Vagina (tissue), 2 donors: ENCODE results near the gene FAAH. TPM values are rescaled to one million over a fixed set of nuclear protein-coding genes. Genes with fewer than 3 reads are reported as not detected.

ENCODE experiments used
- DNase-seq, 2 donors: peaks; one replicate each; pipeline ENCODE4 v3.0.0-alpha.2; 2017; ENCODE audit errors: extremely low spot score in 2 of 2
- H3K27ac ChIP-seq: fragments of 200-600 bp; sonication (generic); one replicate; pipeline ENCODE4 v1.5.1; 2019
- H3K27me3 ChIP-seq: fragments of 200-600 bp; sonication (generic); one replicate; pipeline ENCODE4 v1.5.1; 2019
- H3K36me3 ChIP-seq, 2 donors: fragments of 200-600 bp; sonication (generic); one replicate each; pipeline ENCODE4 v1.5.1; 2017 to 2019
- H3K4me1 ChIP-seq: fragments of 200-600 bp; sonication (generic); one replicate; pipeline ENCODE4 v1.5.1; 2019
- H3K4me3 ChIP-seq, 2 donors: fragments of 200-600 bp; sonication (generic); 1 replicate in 1 of 2; 2 replicates in 1 of 2; pipeline ENCODE4 v1.5.1; 2016 to 2019
- H3K9me3 ChIP-seq: fragments of 200-600 bp; sonication (generic); one replicate; pipeline ENCODE4 v1.5.1; 2019
- POLR2A ChIP-seq, 2 donors: fragments of 450-650 bp; IDR thresholded peaks; one replicate each; pipeline ENCODE4 v1.6.1; 2017; ENCODE audit warnings: antibody characterized with exemption in 2 of 2, mild to moderate bottlenecking in 2 of 2, moderate library complexity in 2 of 2
- POLR2AphosphoS5 ChIP-seq, 2 donors: sonication (generic); formaldehyde crosslinking; IDR thresholded peaks; one replicate each; pipeline ENCODE4 v1.9.0; 2017; ENCODE audit warnings: antibody characterized with exemption in 2 of 2, mild to moderate bottlenecking in 2 of 2, low read depth in 1 of 2; ENCODE audit not compliant: insufficient read depth in 1 of 2
- intact Hi-C: fragments of 100-400 bp; cut with DNase I; formaldehyde crosslinking; loops from one replicate; pipeline ENCODE4 v1.15.1; 2023
- total RNA-seq: library from RNA; depleted of rRNA; stranded (reverse); fragments of >200 nt; gene quantifications from one replicate; pipeline ENCODE4 v1.2.3, GENCODE V29; 2016
- TF ChIP-seq, protein P1 (sequence below), 3 experiments: fragments of 450-650 bp in 2 of 3; fragments of 200-600 bp in 1 of 3; sonication (generic) in 1 of 3; IDR thresholded peaks; one replicate each; pipeline ENCODE4 v1.5.1; 2017 to 2019; ENCODE audit warnings: antibody characterized with exemption in 3 of 3, mild to moderate bottlenecking in 2 of 3, moderate library complexity in 2 of 3

Gene FAAH
- total RNA-seq, 1 donor from 2014 or later: 38.1 TPM

DNA sequence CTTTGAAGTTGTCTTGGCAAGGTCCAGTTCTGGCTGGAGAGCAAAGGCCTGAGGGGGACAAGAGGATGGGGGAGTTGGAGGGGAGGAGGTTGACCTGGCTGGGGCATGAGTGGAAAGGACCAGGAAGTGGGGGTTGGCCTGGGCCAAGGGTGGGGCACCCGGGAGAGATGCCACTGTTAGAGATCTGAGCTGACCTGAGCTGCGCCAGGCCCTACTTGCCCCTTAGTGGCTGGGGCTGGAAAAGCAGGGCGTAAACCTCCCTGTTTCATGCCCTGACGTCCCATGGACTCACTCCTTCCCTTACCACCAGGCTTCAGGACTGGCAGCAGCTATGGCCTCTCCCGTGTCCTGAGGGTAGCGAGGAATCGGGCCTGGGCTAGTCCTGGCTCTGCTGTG, 16.9 kb downstream of the FAAH start:
- intact Hi-C loops: no loop called here
- Histone ChIP-seq H3K9me3 (no peaks in the 10 kb centered on the region), H3K4me1 (peaks cover 8% of the 10 kb centered on the region), H3K27ac (no peak overlapping the region), H3K27me3 (no peaks in the 10 kb centered on the region), H3K36me3 (peaks cover 0 to 8% of the 10 kb centered on the region in 2 donors), H3K4me3 (no peak overlapping the region)
- no peak for DNase-seq
- TF ChIP-seq, protein P1, sequence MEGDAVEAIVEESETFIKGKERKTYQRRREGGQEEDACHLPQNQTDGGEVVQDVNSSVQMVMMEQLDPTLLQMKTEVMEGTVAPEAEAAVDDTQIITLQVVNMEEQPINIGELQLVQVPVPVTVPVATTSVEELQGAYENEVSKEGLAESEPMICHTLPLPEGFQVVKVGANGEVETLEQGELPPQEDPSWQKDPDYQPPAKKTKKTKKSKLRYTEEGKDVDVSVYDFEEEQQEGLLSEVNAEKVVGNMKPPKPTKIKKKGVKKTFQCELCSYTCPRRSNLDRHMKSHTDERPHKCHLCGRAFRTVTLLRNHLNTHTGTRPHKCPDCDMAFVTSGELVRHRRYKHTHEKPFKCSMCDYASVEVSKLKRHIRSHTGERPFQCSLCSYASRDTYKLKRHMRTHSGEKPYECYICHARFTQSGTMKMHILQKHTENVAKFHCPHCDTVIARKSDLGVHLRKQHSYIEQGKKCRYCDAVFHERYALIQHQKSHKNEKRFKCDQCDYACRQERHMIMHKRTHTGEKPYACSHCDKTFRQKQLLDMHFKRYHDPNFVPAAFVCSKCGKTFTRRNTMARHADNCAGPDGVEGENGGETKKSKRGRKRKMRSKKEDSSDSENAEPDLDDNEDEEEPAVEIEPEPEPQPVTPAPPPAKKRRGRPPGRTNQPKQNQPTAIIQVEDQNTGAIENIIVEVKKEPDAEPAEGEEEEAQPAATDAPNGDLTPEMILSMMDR (IDR thresholded peaks at IDR 0.05): no peak
- no peak for TF ChIP-seq POLR2AphosphoS5 (IDR thresholded peaks at IDR 0.05; ENCODE audit: insufficient read depth in 1 of 2, low read depth in 1 of 2)
- TF ChIP-seq POLR2A (IDR thresholded peaks at IDR 0.05): no peak

DNA sequence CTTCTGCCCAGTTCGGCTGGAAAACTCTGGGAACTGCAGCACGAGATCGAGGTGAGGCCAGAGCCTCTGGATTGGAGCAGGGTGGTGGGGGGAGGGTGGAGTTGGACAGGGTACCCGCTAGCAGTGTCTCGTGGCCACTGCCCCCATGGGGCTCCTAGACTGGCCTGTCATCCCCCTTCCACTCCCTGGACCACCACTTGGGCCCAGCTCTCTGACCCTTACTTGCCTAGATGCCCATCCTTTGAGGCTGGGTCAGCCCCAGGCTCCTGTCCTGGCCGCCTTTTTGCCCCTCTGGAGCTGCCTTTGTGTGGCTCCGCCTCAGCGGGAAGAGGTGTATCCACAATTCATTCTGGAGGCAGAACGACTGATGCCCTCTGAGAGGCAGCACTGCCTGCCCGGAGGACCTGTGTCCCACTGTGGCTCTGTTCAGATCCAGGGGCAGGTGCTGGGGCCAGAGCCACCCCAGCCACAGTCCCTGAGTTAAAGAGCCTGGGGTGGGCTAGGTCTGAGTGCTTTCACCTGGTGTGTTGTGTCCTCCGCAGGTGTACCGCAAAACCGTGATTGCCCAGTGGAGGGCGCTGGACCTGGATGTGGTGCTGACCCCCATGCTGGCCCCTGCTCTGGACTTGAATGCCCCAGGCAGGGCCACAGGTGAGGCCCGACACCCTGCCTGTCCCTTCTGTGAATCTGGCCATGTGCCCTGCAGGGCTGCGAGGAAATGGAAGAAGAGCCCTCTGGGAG, 17.7 kb downstream of the FAAH start:
- Histone ChIP-seq H3K4me1 (peaks cover under 1% of the 10 kb centered on the region), H3K9me3 (no peaks in the 10 kb centered on the region), H3K27ac (no peak overlapping the region), H3K27me3 (no peaks in the 10 kb centered on the region), H3K4me3 (no peak overlapping the region), H3K36me3 (peaks cover 0 to 8% of the 10 kb centered on the region in 2 donors)
- no peak for DNase-seq
- TF ChIP-seq POLR2AphosphoS5 (IDR thresholded peaks at IDR 0.05; ENCODE audit: insufficient read depth in 1 of 2, low read depth in 1 of 2) (no peak), POLR2A (IDR thresholded peaks at IDR 0.05) (no peak)
- TF ChIP-seq, protein P1 (IDR thresholded peaks at IDR 0.05): no peak
- intact Hi-C loops: no loop called here

DNA sequence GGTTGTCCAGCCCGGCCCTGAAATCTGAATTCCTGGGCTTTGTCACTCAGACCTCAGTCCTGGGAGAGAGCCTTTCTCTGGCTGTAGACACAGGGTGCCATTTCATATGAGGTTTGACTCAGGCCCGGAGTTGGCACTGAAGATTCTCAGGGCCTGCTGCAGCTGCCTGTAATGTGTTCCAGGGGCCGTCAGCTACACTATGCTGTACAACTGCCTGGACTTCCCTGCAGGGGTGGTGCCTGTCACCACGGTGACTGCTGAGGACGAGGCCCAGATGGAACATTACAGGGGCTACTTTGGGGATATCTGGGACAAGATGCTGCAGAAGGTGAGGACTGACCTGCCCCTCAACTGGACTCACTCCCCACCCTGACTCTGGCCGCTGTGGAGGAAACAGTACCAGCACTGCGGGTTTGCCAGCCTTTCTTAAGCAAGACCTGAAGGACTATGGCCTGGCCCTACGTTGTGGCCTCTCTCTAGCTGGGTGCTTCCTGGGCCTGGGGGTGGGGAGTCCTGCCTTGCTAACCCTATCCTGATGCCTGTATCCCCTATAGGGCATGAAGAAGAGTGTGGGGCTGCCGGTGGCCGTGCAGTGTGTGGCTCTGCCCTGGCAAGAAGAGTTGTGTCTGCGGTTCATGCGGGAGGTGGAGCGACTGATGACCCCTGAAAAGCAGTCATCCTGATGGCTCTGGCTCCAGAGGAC, 18.9 kb downstream of the FAAH start:
- Histone ChIP-seq H3K27me3 (no peaks in the 10 kb centered on the region), H3K4me1 (no peaks in the 10 kb centered on the region), H3K9me3 (no peaks in the 10 kb centered on the region), H3K27ac (no peak overlapping the region), H3K4me3 (no peak overlapping the region), H3K36me3 (peaks cover 0 to 8% of the 10 kb centered on the region in 2 donors)
- TF ChIP-seq POLR2AphosphoS5 (IDR thresholded peaks at IDR 0.05; ENCODE audit: insufficient read depth in 1 of 2, low read depth in 1 of 2) (no peak), POLR2A (IDR thresholded peaks at IDR 0.05) (no peak)
- TF ChIP-seq, protein P1 (IDR thresholded peaks at IDR 0.05): no peak
- no peak for DNase-seq
- intact Hi-C loops: no loop called here

DNA sequence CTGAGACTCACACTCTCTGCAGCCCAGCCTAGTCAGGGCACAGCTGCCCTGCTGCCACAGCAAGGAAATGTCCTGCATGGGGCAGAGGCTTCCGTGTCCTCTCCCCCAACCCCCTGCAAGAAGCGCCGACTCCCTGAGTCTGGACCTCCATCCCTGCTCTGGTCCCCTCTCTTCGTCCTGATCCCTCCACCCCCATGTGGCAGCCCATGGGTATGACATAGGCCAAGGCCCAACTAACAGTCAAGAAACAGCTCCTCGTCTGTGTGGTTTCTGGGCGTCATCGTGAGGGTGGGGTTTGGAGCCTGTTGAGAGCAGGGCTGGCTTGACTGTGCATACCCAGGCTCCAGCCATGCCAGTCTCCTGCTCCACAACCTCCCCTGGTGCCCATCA, 19.5 kb downstream of the FAAH start:
- no peaks in the 10 kb centered on the region for H3K4me1 ChIP-seq
- intact Hi-C loops: no loop called here
- TF ChIP-seq POLR2A (IDR thresholded peaks at IDR 0.05) (no peak), POLR2AphosphoS5 (IDR thresholded peaks at IDR 0.05; ENCODE audit: insufficient read depth in 1 of 2, low read depth in 1 of 2) (no peak)
- TF ChIP-seq, protein P1 (IDR thresholded peaks at IDR 0.05): no peak
- no peaks in the 10 kb centered on the region for H3K27me3 ChIP-seq
- H3K4me3 ChIP-seq: no peak overlapping the region
- no peak for DNase-seq
- H3K9me3 ChIP-seq: no peaks in the 10 kb centered on the region
- H3K27ac ChIP-seq: no peak overlapping the region
- H3K36me3 ChIP-seq: peaks cover 0 to 5% of the 10 kb centered on the region in 2 donors

DNA sequence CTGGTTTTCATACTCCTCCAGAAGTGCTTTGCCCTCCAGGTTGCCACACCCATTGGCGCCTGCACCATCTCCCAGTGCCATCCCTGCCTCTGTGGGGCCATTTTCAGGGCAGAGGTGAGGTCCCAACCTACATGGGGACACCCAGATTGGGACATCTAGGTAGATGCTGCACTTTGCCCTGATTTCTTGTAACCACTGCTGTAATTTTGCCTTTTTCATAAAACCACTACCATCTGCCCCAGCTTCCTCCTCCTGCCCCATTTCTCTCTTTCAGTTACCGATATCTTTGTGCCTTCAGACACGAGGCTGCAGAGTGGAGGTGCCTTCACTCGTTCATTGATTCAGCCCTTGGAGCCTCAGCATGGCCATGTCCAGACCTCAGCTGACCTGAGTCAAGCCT, 21.4 kb downstream of the FAAH start:
- intact Hi-C loops: no loop called here
- Histone ChIP-seq H3K4me3 (no peak overlapping the region), H3K4me1 (no peaks in the 10 kb centered on the region), H3K9me3 (no peaks in the 10 kb centered on the region), H3K36me3 (no peaks in the 10 kb centered on the region), H3K27me3 (no peaks in the 10 kb centered on the region), H3K27ac (no peak overlapping the region)
- TF ChIP-seq POLR2A (IDR thresholded peaks at IDR 0.05): no peak
- TF ChIP-seq POLR2AphosphoS5 (IDR thresholded peaks at IDR 0.05; ENCODE audit: insufficient read depth in 1 of 2, low read depth in 1 of 2): no peak
- TF ChIP-seq, protein P1 (IDR thresholded peaks at IDR 0.05): no peak
- no peak for DNase-seq
